Activated CD4-positive, alpha-beta memory T cell treated with anti-CD3 and anti-CD28 coated beads, Interleukin-2, amount 10 ng/mL, durations not matched to agents 7 days and 5 days (primary cell): ENCODE data around the gene RNF13. TPM values are rescaled to one million over a fixed set of nuclear protein-coding genes. Genes with fewer than 3 reads are reported as not detected.

ENCODE experiments used
- CTCF ChIA-PET: fragments of 350-600 bp; sonication (Branson Sonifier 250); formaldehyde crosslinking; loops from one replicate; lab custom pipeline; 2021; ENCODE audit warnings: antibody characterized with exemption, inconsistent platforms; lab: Charles Lee
- POLR2A ChIA-PET: fragments of 350-600 bp; sonication (Branson Sonifier 250); formaldehyde crosslinking; loops from one replicate; lab custom pipeline; 2021; ENCODE audit warnings: antibody characterized with exemption; lab: Charles Lee
- DNase-seq: peaks from one replicate; pipeline ENCODE4 v3.0.0-alpha.2; 2020
- H3K27ac Mint-ChIP-seq: one replicate; pipeline ENCODE4 v1.8.0; 2021; ENCODE audit warnings: mild to moderate bottlenecking, mixed read lengths
- H3K27me3 Mint-ChIP-seq: one replicate; pipeline ENCODE4 v1.8.0; 2021; ENCODE audit warnings: mixed read lengths
- H3K36me3 Mint-ChIP-seq: one replicate; pipeline ENCODE4 v1.8.0; 2021; ENCODE audit warnings: low read depth, mixed read lengths
- H3K4me1 Mint-ChIP-seq: one replicate; pipeline ENCODE4 v1.8.0; 2021; ENCODE audit warnings: mixed read lengths
- H3K4me3 Mint-ChIP-seq: one replicate; pipeline ENCODE4 v1.8.0; 2021; ENCODE audit warnings: mild to moderate bottlenecking, mixed read lengths
- H3K9me3 Mint-ChIP-seq: one replicate; pipeline ENCODE4 v1.8.0; 2021; ENCODE audit warnings: mixed read lengths
- total RNA-seq, 2 experiments: library from RNA; stranded (reverse); gene quantifications; one replicate each; pipeline ENCODE4 v1.2.3, GENCODE V29; 2021

The RNF13 gene
- total RNA-seq, 2 experiments from 2014 or later: 37.2 to 42.4 TPM

- no peaks in the 10 kb centered on the region for H3K4me1 Mint-ChIP-seq
- H3K27me3 Mint-ChIP-seq: no peaks in the 10 kb centered on the region
- POLR2A ChIA-PET: no interaction called here
- H3K36me3 Mint-ChIP-seq: peaks cover 17% of the 10 kb centered on the region
- no peak overlapping the region for H3K4me3 Mint-ChIP-seq
- no peak for DNase-seq
- no peak overlapping the region for H3K27ac Mint-ChIP-seq
- no peaks in the 10 kb centered on the region for H3K9me3 Mint-ChIP-seq
- CTCF ChIA-PET: interaction anchor here (1.0 kb wide), 1 partner anchor 13 kb away, joined by 3 read pairs; no protein-coding TSS in a partner anchor
These were observed 79.4 kb downstream of the RNF13 start for GRCh38 chr3:149892371-149892770.

GRCh38 chr3:149894205-149894604 is 81.2 kb downstream of the RNF13 start:
- peaks cover 21% of the 10 kb centered on the region for H3K36me3 Mint-ChIP-seq
- H3K4me3 Mint-ChIP-seq: no peak overlapping the region
- CTCF ChIA-PET: interaction anchor here (1.3 kb wide), 1 partner anchor 14 kb away, joined by 5 read pairs; no protein-coding TSS in a partner anchor
- POLR2A ChIA-PET: no interaction called here
- no peaks in the 10 kb centered on the region for H3K27me3 Mint-ChIP-seq
- DNase-seq: no peak
- no peaks in the 10 kb centered on the region for H3K4me1 Mint-ChIP-seq
- no peak overlapping the region for H3K27ac Mint-ChIP-seq
- no peaks in the 10 kb centered on the region for H3K9me3 Mint-ChIP-seq

GRCh38 chr3:149895339-149895738 is 82.3 kb downstream of the RNF13 start:
- ChIA-PET POLR2A (no interaction called here), CTCF (interaction anchor here (0.9 to 1.3 kb wide), 2 partner anchors 11 to 16 kb away, joined by 4 to 5 read pairs; no protein-coding TSS in a partner anchor)
- no peaks in the 10 kb centered on the region for H3K4me1 Mint-ChIP-seq
- no peak overlapping the region for H3K27ac Mint-ChIP-seq
- H3K36me3 Mint-ChIP-seq: peaks cover 18% of the 10 kb centered on the region
- H3K4me3 Mint-ChIP-seq: no peak overlapping the region
- H3K9me3 Mint-ChIP-seq: no peaks in the 10 kb centered on the region
- no peak for DNase-seq
- H3K27me3 Mint-ChIP-seq: no peaks in the 10 kb centered on the region

GRCh38 chr3:149895769-149896168 is 82.8 kb downstream of the RNF13 start:
- Mint-ChIP-seq H3K36me3 (peaks cover 15% of the 10 kb centered on the region), H3K27me3 (no peaks in the 10 kb centered on the region), H3K9me3 (no peaks in the 10 kb centered on the region), H3K4me3 (no peak overlapping the region), H3K4me1 (no peaks in the 10 kb centered on the region), H3K27ac (no peak overlapping the region)
- DNase-seq: no peak
- ChIA-PET CTCF (interaction anchor here (1.3 kb wide), 1 partner anchor 16 kb away, joined by 5 read pairs; no protein-coding TSS in a partner anchor), POLR2A (no interaction called here)

- H3K27me3 Mint-ChIP-seq: no peaks in the 10 kb centered on the region
- H3K4me1 Mint-ChIP-seq: no peaks in the 10 kb centered on the region
- ChIA-PET POLR2A (no interaction called here), CTCF (interaction anchor here (0.6 kb wide), 1 partner anchor 10 kb away, joined by 3 read pairs; no protein-coding TSS in a partner anchor)
- no peak overlapping the region for H3K4me3 Mint-ChIP-seq
- no peak for DNase-seq
- peaks cover 14% of the 10 kb centered on the region for H3K36me3 Mint-ChIP-seq
- no peak overlapping the region for H3K27ac Mint-ChIP-seq
- no peaks in the 10 kb centered on the region for H3K9me3 Mint-ChIP-seq
These were observed 85.8 kb downstream of the RNF13 start for GRCh38 chr3:149898771-149899170.

GRCh38 chr3:149900322-149900721 is 87.3 kb downstream of the RNF13 start:
- H3K36me3 Mint-ChIP-seq: peaks cover 14% of the 10 kb centered on the region
- no peak for DNase-seq
- no peaks in the 10 kb centered on the region for H3K4me1 Mint-ChIP-seq
- H3K27me3 Mint-ChIP-seq: no peaks in the 10 kb centered on the region
- no peaks in the 10 kb centered on the region for H3K9me3 Mint-ChIP-seq
- POLR2A ChIA-PET: no interaction called here
- H3K27ac Mint-ChIP-seq: no peak overlapping the region
- no peak overlapping the region for H3K4me3 Mint-ChIP-seq
- CTCF ChIA-PET: interaction anchor here (1.6 kb wide), 1 partner anchor 20 kb away, joined by 7 read pairs; no protein-coding TSS in a partner anchor

- no peak overlapping the region for H3K4me3 Mint-ChIP-seq
- H3K27ac Mint-ChIP-seq: no peak overlapping the region
- ChIA-PET CTCF (no interaction called here), POLR2A (no interaction called here)
- H3K36me3 Mint-ChIP-seq: peaks cover 10% of the 10 kb centered on the region
- H3K27me3 Mint-ChIP-seq: no peaks in the 10 kb centered on the region
- no peaks in the 10 kb centered on the region for H3K9me3 Mint-ChIP-seq
- no peak for DNase-seq
- H3K4me1 Mint-ChIP-seq: no peaks in the 10 kb centered on the region
These were observed 88.8 kb downstream of the RNF13 start for GRCh38 chr3:149901770-149902169.

- Mint-ChIP-seq H3K4me3 (no peak overlapping the region), H3K9me3 (no peaks in the 10 kb centered on the region), H3K27ac (no peak overlapping the region), H3K4me1 (no peaks in the 10 kb centered on the region), H3K27me3 (no peaks in the 10 kb centered on the region), H3K36me3 (peaks cover 6% of the 10 kb centered on the region)
- CTCF ChIA-PET: no interaction called here
- DNase-seq: no peak
- POLR2A ChIA-PET: no interaction called here
These were observed 89.6 kb downstream of the RNF13 start for GRCh38 chr3:149902498-149903139.

- H3K9me3 Mint-ChIP-seq: no peaks in the 10 kb centered on the region
- no peak overlapping the region for H3K27ac Mint-ChIP-seq
- H3K36me3 Mint-ChIP-seq: peaks cover 2% of the 10 kb centered on the region
- no peaks in the 10 kb centered on the region for H3K27me3 Mint-ChIP-seq
- ChIA-PET POLR2A (no interaction called here), CTCF (interaction anchor here (1.4 to 2.1 kb wide), 3 partner anchors 11 to 30 kb away, joined by 3 to 12 read pairs (median 4); no protein-coding TSS in a partner anchor)
- no peaks in the 10 kb centered on the region for H3K4me1 Mint-ChIP-seq
- H3K4me3 Mint-ChIP-seq: no peak overlapping the region
- no peak for DNase-seq
These were observed 93.0 kb downstream of the RNF13 start for GRCh38 chr3:149906036-149906435.

GRCh38 chr3:149908424-149908957 is 95.5 kb downstream of the RNF13 start:
- H3K4me3 Mint-ChIP-seq: no peak overlapping the region
- CTCF ChIA-PET: interaction anchor here (0.7 kb wide), 1 partner anchor 10 kb away, joined by 3 read pairs; no protein-coding TSS in a partner anchor
- H3K4me1 Mint-ChIP-seq: no peaks in the 10 kb centered on the region
- no peak for DNase-seq
- H3K27ac Mint-ChIP-seq: no peak overlapping the region
- H3K27me3 Mint-ChIP-seq: no peaks in the 10 kb centered on the region
- POLR2A ChIA-PET: no interaction called here
- no peaks in the 10 kb centered on the region for H3K9me3 Mint-ChIP-seq
- H3K36me3 Mint-ChIP-seq: peaks cover 5% of the 10 kb centered on the region

GRCh38 chr3:149909923-149910322 is 96.9 kb downstream of the RNF13 start:
- H3K36me3 Mint-ChIP-seq: peaks cover 10% of the 10 kb centered on the region
- no peaks in the 10 kb centered on the region for H3K4me1 Mint-ChIP-seq
- H3K4me3 Mint-ChIP-seq: no peak overlapping the region
- no peaks in the 10 kb centered on the region for H3K27me3 Mint-ChIP-seq
- H3K9me3 Mint-ChIP-seq: no peaks in the 10 kb centered on the region
- no peak overlapping the region for H3K27ac Mint-ChIP-seq
- DNase-seq: no peak
- ChIA-PET POLR2A (no interaction called here), CTCF (no interaction called here)

GRCh38 chr3:149917124-149917667 is 104.2 kb downstream of the RNF13 start:
- no peaks in the 10 kb centered on the region for H3K4me1 Mint-ChIP-seq
- H3K36me3 Mint-ChIP-seq: peaks cover 30% of the 10 kb centered on the region
- CTCF ChIA-PET: no interaction called here
- H3K27ac Mint-ChIP-seq: no peak overlapping the region
- H3K27me3 Mint-ChIP-seq: no peaks in the 10 kb centered on the region
- no peak overlapping the region for H3K4me3 Mint-ChIP-seq
- no peaks in the 10 kb centered on the region for H3K9me3 Mint-ChIP-seq
- no peak for DNase-seq
- POLR2A ChIA-PET: no interaction called here

GRCh38 chr3:149919509-149919908 is 106.5 kb downstream of the RNF13 start:
- Mint-ChIP-seq H3K36me3 (peaks cover 29% of the 10 kb centered on the region), H3K4me1 (no peaks in the 10 kb centered on the region), H3K4me3 (no peak overlapping the region), H3K9me3 (no peaks in the 10 kb centered on the region), H3K27ac (no peak overlapping the region), H3K27me3 (no peaks in the 10 kb centered on the region)
- no peak for DNase-seq
- CTCF ChIA-PET: interaction anchor here (0.5 to 1.7 kb wide), 2 partner anchors 9 to 16 kb away, joined by 3 to 5 read pairs; no protein-coding TSS in a partner anchor
- POLR2A ChIA-PET: no interaction called here
